Measurements from ENCODE around the gene PATL1. TPM values are rescaled to one million over a fixed set of nuclear protein-coding genes. Genes with fewer than 3 reads are reported as not detected.

PATL1 gene
- total RNA-seq, 2 donors from 2014 or later: 13.2 to 22.1 TPM

GRCh38 chr11:59658036-59658435 is 10.8 kb downstream of the PATL1 start:
- peaks cover 80% of the 10 kb centered on the region for H3K36me3 ChIP-seq
- no peaks in the 10 kb centered on the region for H3K27me3 ChIP-seq
- no peak for DNase-seq (ENCODE audit: low spot score)
- H3K4me3 ChIP-seq: no peak overlapping the region
- no peak overlapping the region for H3K27ac ChIP-seq
- H3K4me1 ChIP-seq: peaks cover 0 to 8% of the 10 kb centered on the region in 2 donors
- TF ChIP-seq CTCF (IDR thresholded peaks at IDR 0.05): no peak
- H3K9me3 ChIP-seq: no peaks in the 10 kb centered on the region

- DNase-seq (ENCODE audit: low spot score): no peak
- Histone ChIP-seq H3K27ac (no peak overlapping the region), H3K36me3 (peaks cover 96% of the 10 kb centered on the region), H3K27me3 (no peaks in the 10 kb centered on the region), H3K4me1 (no peaks in the 10 kb centered on the region), H3K9me3 (no peaks in the 10 kb centered on the region), H3K4me3 (no peak overlapping the region)
- no peak for TF ChIP-seq CTCF (IDR thresholded peaks at IDR 0.05)
Observed at GRCh38 chr11:59654893-59655292, 13.9 kb downstream of the PATL1 start.

- Histone ChIP-seq H3K4me1 (no peaks in the 10 kb centered on the region), H3K9me3 (no peaks in the 10 kb centered on the region), H3K27ac (no peak overlapping the region), H3K4me3 (no peak overlapping the region), H3K36me3 (peaks cover 89% of the 10 kb centered on the region), H3K27me3 (no peaks in the 10 kb centered on the region)
- TF ChIP-seq CTCF (IDR thresholded peaks at IDR 0.05): no peak
- DNase-seq (ENCODE audit: low spot score): no peak
Observed at GRCh38 chr11:59647245-59647980, 21.4 kb downstream of the PATL1 start.

GRCh38 chr11:59644528-59644927 is 24.3 kb downstream of the PATL1 start:
- no peak for TF ChIP-seq CTCF (IDR thresholded peaks at IDR 0.05)
- Histone ChIP-seq H3K4me1 (no peaks in the 10 kb centered on the region), H3K27me3 (no peaks in the 10 kb centered on the region), H3K4me3 (no peak overlapping the region), H3K9me3 (no peaks in the 10 kb centered on the region), H3K27ac (no peak overlapping the region), H3K36me3 (peaks cover 90% of the 10 kb centered on the region)
- no peak for DNase-seq (ENCODE audit: low spot score)

- no peaks in the 10 kb centered on the region for H3K9me3 ChIP-seq
- H3K27me3 ChIP-seq: no peaks in the 10 kb centered on the region
- no peak for DNase-seq (ENCODE audit: low spot score)
- peaks cover 90% of the 10 kb centered on the region for H3K36me3 ChIP-seq
- H3K4me3 ChIP-seq: no peak overlapping the region
- no peak for TF ChIP-seq CTCF (IDR thresholded peaks at IDR 0.05)
- H3K27ac ChIP-seq: no peak overlapping the region
- H3K4me1 ChIP-seq: no peaks in the 10 kb centered on the region
Observed at GRCh38 chr11:59643390-59643789, 25.4 kb downstream of the PATL1 start.

- Histone ChIP-seq H3K4me1 (no peaks in the 10 kb centered on the region), H3K4me3 (no peak overlapping the region), H3K27ac (no peak overlapping the region), H3K9me3 (no peaks in the 10 kb centered on the region), H3K27me3 (no peaks in the 10 kb centered on the region), H3K36me3 (peaks cover 88% of the 10 kb centered on the region)
- DNase-seq (ENCODE audit: low spot score): no peak
- no peak for TF ChIP-seq CTCF (IDR thresholded peaks at IDR 0.05)
Observed at GRCh38 chr11:59641156-59641555, 27.7 kb downstream of the PATL1 start.

Measured in right atrium auricular region (tissue), 2 donors.